GM13976 (cell line): ENCODE data around the gene DLX2.

Experiments
- DNase-seq: peaks from one replicate; pipeline ENCODE4 v3.0.0; 2012; ENCODE audit warnings: low spot score
- CTCF ChIP-seq: IDR thresholded peaks from 2 replicates; pipeline ENCODE4 v1.5.1; 2012; ENCODE audit warnings: borderline replicate concordance, mild to moderate bottlenecking; ENCODE audit not compliant: insufficient read depth; ENCODE audit errors: extremely low read depth, missing control alignments, control extremely low read depth
- in situ Hi-C: fragments of 300-500 bp; cut with MboI; formaldehyde crosslinking; loops from one replicate; pipeline ENCODE4 v1.12.0; 2022; ENCODE audit warnings: low sequenced_read_pairs, mixed read lengths, inconsistent platforms; ENCODE audit not compliant: unreplicated experiment

The DLX2 gene

GRCh38 chr2:172134270-172134669, 31.6 kb upstream of the DLX2 start:
- no peak for DNase-seq
- in situ Hi-C loops = no loop called here
- TF ChIP-seq CTCF = no peak

- in situ Hi-C loops = no loop called here
- DNase-seq = no peak
- no peak for TF ChIP-seq CTCF
These were observed 29.2 kb upstream of the DLX2 start for GRCh38 chr2:172131713-172132555.

- DNase-seq = no peak
- no peak for TF ChIP-seq CTCF
- in situ Hi-C loops = no loop called here
These were observed 26.7 kb upstream of the DLX2 start for GRCh38 chr2:172129404-172129803.

GRCh38 chr2:172128484-172128883, 25.8 kb upstream of the DLX2 start:
- in situ Hi-C loops = no loop called here
- no peak for DNase-seq
- TF ChIP-seq CTCF = no peak

- in situ Hi-C loops = loop anchor here (25.0 kb wide), 1 partner anchor 1183 kb away; the partner anchor contains the start of gene GORASP2
- TF ChIP-seq CTCF = no peak
- DNase-seq = no peak
These were observed 17.4 kb upstream of the DLX2 start for GRCh38 chr2:172120118-172120517.

- in situ Hi-C loops = loop anchor here (10.0 to 25.0 kb wide), 2 partner anchors 534 to 1182 kb away; partner anchors contain the start of gene GORASP2
- TF ChIP-seq CTCF = no peak
- no peak for DNase-seq
These were observed 16.4 kb upstream of the DLX2 start for GRCh38 chr2:172119089-172119488.
